Osteoblast (primary cell): ENCODE data around the gene RAI14. TPM values are rescaled to one million over a fixed set of nuclear protein-coding genes. Genes with fewer than 3 reads are reported as not detected.

Experiments used
- DNase-seq: peaks from one replicate; pipeline ENCODE4 v3.0.0; 2011; ENCODE audit warnings: low spot score, mixed read lengths; ENCODE audit not compliant: insufficient read length; ENCODE audit errors: missing footprints
- H2AFZ ChIP-seq: 2 replicates; pipeline ENCODE4 v1.6.0; 2011; ENCODE audit warnings: mild to moderate bottlenecking, low read length
- H3K27ac ChIP-seq: 2 replicates; pipeline ENCODE4 v1.5.1; 2011; ENCODE audit warnings: mild to moderate bottlenecking, low read depth, low read length, moderate library complexity
- H3K27me3 ChIP-seq: 2 replicates; pipeline ENCODE4 v1.6.0; 2012; ENCODE audit warnings: mild to moderate bottlenecking, control low read depth, inconsistent platforms, low read length, moderate library complexity; ENCODE audit not compliant: insufficient read depth
- H3K36me3 ChIP-seq: 2 replicates; pipeline ENCODE4 v1.5.1; 2011; ENCODE audit warnings: mild to moderate bottlenecking, low read length, control low read depth, moderate library complexity; ENCODE audit not compliant: insufficient read depth
- H3K4me1 ChIP-seq: 2 replicates; pipeline ENCODE4 v1.5.1; 2011; ENCODE audit warnings: mild to moderate bottlenecking, low read length, control low read depth, moderate library complexity; ENCODE audit not compliant: insufficient read depth
- H3K4me2 ChIP-seq: 2 replicates; pipeline ENCODE4 v1.6.0; 2011; ENCODE audit warnings: mild to moderate bottlenecking, low read length; ENCODE audit not compliant: insufficient read depth
- H3K4me3 ChIP-seq: fragments of 200-600 bp; sonication (generic); 3 replicates; pipeline ENCODE4 v1.5.1; 2012; ENCODE audit warnings: mild to moderate bottlenecking, low read length, inconsistent platforms; ENCODE audit not compliant: insufficient read depth
- H3K79me2 ChIP-seq: 2 replicates; pipeline ENCODE4 v1.6.0; 2012; ENCODE audit warnings: mild to moderate bottlenecking, low read length, control low read depth, inconsistent platforms; ENCODE audit not compliant: insufficient read depth
- H3K9me3 ChIP-seq: 2 replicates; pipeline ENCODE4 v1.5.1; 2011; ENCODE audit warnings: low read depth, low read length, control low read depth
- H4K20me1 ChIP-seq: 2 replicates; pipeline ENCODE4 v1.6.0; 2012; ENCODE audit warnings: mild to moderate bottlenecking, low read length, control low read depth; ENCODE audit not compliant: insufficient read depth
- CTCF ChIP-seq: IDR thresholded peaks from 2 replicates; pipeline ENCODE4 v1.5.1; 2011; ENCODE audit warnings: mild to moderate bottlenecking, low read depth, low read length, moderate library complexity; ENCODE audit errors: extremely low read depth
- total RNA-seq: library from RNA; depleted of rRNA; stranded (reverse); fragments of >200 nt; gene quantifications from 2 replicates; pipeline ENCODE4 v1.2.3, GENCODE V29; 2012

RAI14 gene
- total RNA-seq, 1 donor, result 149 TPM

GRCh38 chr5:34620185-34620584, 35.9 kb upstream of the RAI14 start:
- Histone ChIP-seq H3K4me3 (no peak overlapping the region), H3K27me3 (no peaks in the 10 kb centered on the region), H2AFZ (no peak overlapping the region), H3K4me2 (no peak overlapping the region), H3K36me3 (no peaks in the 10 kb centered on the region), H3K27ac (no peak overlapping the region), H4K20me1 (no peaks in the 10 kb centered on the region), H3K4me1 (peaks cover 15% of the 10 kb centered on the region), H3K9me3 (no peaks in the 10 kb centered on the region), H3K79me2 (no peaks in the 10 kb centered on the region)
- no peak for DNase-seq
- TF ChIP-seq CTCF, result no peak

- Histone ChIP-seq H3K4me3 (no peak overlapping the region), H3K27ac (peak overlapping the region; percentile 51), H3K79me2 (no peaks in the 10 kb centered on the region), H3K9me3 (no peaks in the 10 kb centered on the region), H3K4me1 (peaks cover 19% of the 10 kb centered on the region), H3K4me2 (peak overlapping the region; percentile 6), H4K20me1 (no peaks in the 10 kb centered on the region), H2AFZ (peak overlapping the region; percentile 52), H3K27me3 (no peaks in the 10 kb centered on the region), H3K36me3 (no peaks in the 10 kb centered on the region)
- TF ChIP-seq CTCF, result no peak
- DNase-seq, result no peak
Observed at GRCh38 chr5:34621277-34622097, 34.6 kb upstream of the RAI14 start.

- no peak for DNase-seq
- Histone ChIP-seq H3K36me3 (no peaks in the 10 kb centered on the region), H3K27ac (peak overlapping the region; percentile 51), H3K4me2 (peak overlapping the region; percentile 6), H3K4me3 (no peak overlapping the region), H3K9me3 (no peaks in the 10 kb centered on the region), H3K4me1 (peaks cover 19% of the 10 kb centered on the region), H3K79me2 (no peaks in the 10 kb centered on the region), H3K27me3 (no peaks in the 10 kb centered on the region), H2AFZ (peak overlapping the region; percentile 52), H4K20me1 (no peaks in the 10 kb centered on the region)
- TF ChIP-seq CTCF, result no peak
Observed at GRCh38 chr5:34622098-34622400, 34.1 kb upstream of the RAI14 start.

- H3K79me2 ChIP-seq, result no peaks in the 10 kb centered on the region
- TF ChIP-seq CTCF, result no peak
- no peak overlapping the region for H3K4me2 ChIP-seq
- H4K20me1 ChIP-seq, result no peaks in the 10 kb centered on the region
- H2AFZ ChIP-seq, result no peak overlapping the region
- no peaks in the 10 kb centered on the region for H3K9me3 ChIP-seq
- DNase-seq, result no peak
- no peaks in the 10 kb centered on the region for H3K27me3 ChIP-seq
- H3K36me3 ChIP-seq, result no peaks in the 10 kb centered on the region
- H3K27ac ChIP-seq, result no peak overlapping the region
- no peak overlapping the region for H3K4me3 ChIP-seq
- H3K4me1 ChIP-seq, result peaks cover 32% of the 10 kb centered on the region
Observed at GRCh38 chr5:34624691-34625090, 31.4 kb upstream of the RAI14 start.
